HepG2 (cell line): ENCODE data around the gene SLC7A4. TPM values are rescaled to one million over a fixed set of nuclear protein-coding genes. Genes with fewer than 3 reads are reported as not detected.

Experiments used
- CEBPG ChIP-seq: IDR thresholded peaks from 2 replicates; pipeline ENCODE4 v1.6.1; 2016
- ELF3 ChIP-seq: IDR thresholded peaks from 2 replicates; pipeline ENCODE4 v1.6.1; 2016; ENCODE audit warnings: missing genetic modification reagents, missing compliant biosample characterization
- GFI1 ChIP-seq: sonication (generic); formaldehyde crosslinking; IDR thresholded peaks from 2 replicates; pipeline ENCODE4 v1.5.0; 2020; ENCODE audit warnings: missing genetic modification reagents, mild to moderate bottlenecking, borderline replicate concordance
- HIVEP1 ChIP-seq: sonication (generic); formaldehyde crosslinking; IDR thresholded peaks from 2 replicates; pipeline ENCODE4 v1.4.0; 2020; ENCODE audit warnings: mild to moderate bottlenecking, missing genetic modification reagents
- JUND ChIP-seq: sonication (generic); formaldehyde crosslinking; IDR thresholded peaks from 2 replicates; pipeline ENCODE4 v1.8.0; 2022; ENCODE audit warnings: mild to moderate bottlenecking, missing genetic modification reagents
- NR2F6 ChIP-seq, 2 experiments: IDR thresholded peaks; 2 replicates each; pipeline ENCODE4 v1.6.1; 2016; ENCODE audit warnings: antibody characterized with exemption in 1 of 2, mild to moderate bottlenecking in 1 of 2
- PCBP2 ChIP-seq: fragments of 200-400 bp; formaldehyde crosslinking; optimal IDR thresholded peaks from 2 replicates; pipeline ENCODE3; 2018; ENCODE audit warnings: low read length, low read depth; ENCODE audit not compliant: poor library complexity, severe bottlenecking
- POLR2AphosphoS5 ChIP-seq: IDR thresholded peaks from 2 replicates; pipeline ENCODE4 v1.6.1; 2012; ENCODE audit warnings: low read depth, low read length
- PRDM4 ChIP-seq: sonication (generic); formaldehyde crosslinking; IDR thresholded peaks from 2 replicates; pipeline ENCODE4 v1.9.0; 2021; ENCODE audit warnings: missing genetic modification reagents, borderline replicate concordance
- RBM22 ChIP-seq: fragments of 200-400 bp; formaldehyde crosslinking; optimal IDR thresholded peaks from 2 replicates; pipeline ENCODE3; 2017; ENCODE audit warnings: mild to moderate bottlenecking, low read length, moderate library complexity
- SP4 ChIP-seq: sonication (generic); formaldehyde crosslinking; IDR thresholded peaks from 2 replicates; pipeline ENCODE4 v1.8.1; 2023; ENCODE audit warnings: mild to moderate bottlenecking, missing genetic modification reagents
- SP5 ChIP-seq: IDR thresholded peaks from 2 replicates; pipeline ENCODE4 v1.6.1; 2016; ENCODE audit warnings: low read depth, borderline replicate concordance
- ZBTB1 ChIP-seq: sonication (generic); formaldehyde crosslinking; IDR thresholded peaks from 2 replicates; pipeline ENCODE4 v1.4.0; 2020; ENCODE audit warnings: missing genetic modification reagents, borderline replicate concordance
- ZEB1 ChIP-seq: IDR thresholded peaks from 2 replicates; pipeline ENCODE4 v1.6.1; 2012; ENCODE audit warnings: mild to moderate bottlenecking, low read depth, inconsistent platforms; ENCODE audit not compliant: insufficient replicate concordance
- ZNF232 ChIP-seq: sonication (generic); formaldehyde crosslinking; IDR thresholded peaks from 2 replicates; pipeline ENCODE4 v1.4.0; 2020; ENCODE audit warnings: missing genetic modification reagents, borderline replicate concordance
- ZNF274 ChIP-seq: sonication (generic); formaldehyde crosslinking; IDR thresholded peaks from 2 replicates; pipeline ENCODE4 v1.5.1; 2020; ENCODE audit warnings: mild to moderate bottlenecking, missing genetic modification reagents
- ZNF296 ChIP-seq: sonication (generic); formaldehyde crosslinking; conservative IDR thresholded peaks from 2 replicates; pipeline ENCODE4 v1.5.0; 2020; ENCODE audit warnings: mild to moderate bottlenecking, missing genetic modification reagents
- ZNF430 ChIP-seq: sonication (generic); formaldehyde crosslinking; IDR thresholded peaks from 2 replicates; pipeline ENCODE4 v1.9.0; 2021; ENCODE audit warnings: mild to moderate bottlenecking, missing genetic modification reagents
- ZNF510 ChIP-seq: sonication (generic); formaldehyde crosslinking; IDR thresholded peaks from 2 replicates; pipeline ENCODE4 v1.4.0; 2020; ENCODE audit warnings: low read depth, mild to moderate bottlenecking, missing genetic modification reagents
- ZNF746 ChIP-seq: sonication (generic); formaldehyde crosslinking; IDR thresholded peaks from 2 replicates; pipeline ENCODE4 v1.8.0; 2022; ENCODE audit warnings: mild to moderate bottlenecking, missing genetic modification reagents
- ZNF75D ChIP-seq: sonication (generic); formaldehyde crosslinking; IDR thresholded peaks from 2 replicates; pipeline ENCODE4 v1.8.1; 2023; ENCODE audit warnings: missing genetic modification reagents, mild to moderate bottlenecking, borderline replicate concordance
- ZNF879 ChIP-seq: sonication (generic); formaldehyde crosslinking; IDR thresholded peaks from 2 replicates; pipeline ENCODE4 v1.8.1; 2023; ENCODE audit warnings: missing genetic modification reagents
- ZSCAN31 ChIP-seq: sonication (generic); formaldehyde crosslinking; IDR thresholded peaks from 2 replicates; pipeline ENCODE4 v1.5.0; 2020; ENCODE audit warnings: low read depth, mild to moderate bottlenecking, missing genetic modification reagents
- polyA plus RNA-seq, 8 experiments: library from polyadenylated mRNA; depleted of rRNA in 3 of 8; stranded (reverse) in 7 of 8; unstranded in 1 of 8; fragments of >200 nt; fragmentation: Illumina TruSeq in 4 of 8; extraction: Trizol in 4 of 8; gene quantifications; 2 replicates each; pipeline versions ENCODE4 v1.2.1 to v1.2.3, GENCODE V29; 2011 to 2016; ENCODE audit warnings: low read depth in 4 of 8, missing spikeins in 1 of 8, mixed read lengths in 1 of 8; ENCODE audit not compliant: insufficient read depth in 1 of 8
- total RNA-seq, 5 experiments: library from RNA; depleted of rRNA; stranded (reverse); fragments of >200 nt; fragmentation: Illumina TruSeq; extraction: Trizol; gene quantifications; 2 replicates each; pipeline ENCODE4 v1.2.3, GENCODE V29; 2016; ENCODE audit warnings: low read depth in 1 of 5
- TF ChIP-seq, protein P1 (sequence below): sonication (generic); formaldehyde crosslinking; IDR thresholded peaks from 2 replicates; pipeline ENCODE4 v1.4.0; 2020; ENCODE audit warnings: missing genetic modification reagents, borderline replicate concordance

The SLC7A4 gene
- total and polyA plus RNA-seq, 2 of the 13 experiments (the other 11 are each of a cell fraction or from before 2014, with no cell fraction given): not detected

GRCh38 chr22:20981787-20982562 is 50.4 kb downstream of the SLC7A4 start, which contains the start of gene LZTR1 (continued):
- TF ChIP-seq PRDM4 (no peak), ZBTB1 (CRISPR knock-in tag) (0 out of 2 replicates have a peak, but pooled peaks have one; percentile 61), ZNF75D (CRISPR knock-in tag) (no peak), ZNF510 (CRISPR knock-in tag) (peak; percentile 96; the same call in 1 of the 2 replicates), ZNF879 (CRISPR knock-in tag) (peak; percentile 81; the same call in 1 of the 2 replicates), SP5 (CRISPR knock-in tag) (peak; percentile 47; the same call in 1 of the 2 replicates), SP4 (CRISPR knock-in tag) (peak; percentile 90), JUND (CRISPR knock-in tag) (peak; percentile 29; the same call in 1 of the 2 replicates), PCBP2 (no peak), ZNF274 (CRISPR knock-in tag) (peak; percentile 88), POLR2AphosphoS5 (peak; percentile 93), RBM22 (peak; percentile 93), ZEB1 (no peak), ZSCAN31 (CRISPR knock-in tag) (peak; percentile 94), ZNF746 (CRISPR knock-in tag) (peak; percentile 75; the same call in 1 of the 2 replicates), ELF3 (peak; percentile 42; the same call in 1 of the 2 replicates), CEBPG (CRISPR knock-in tag) (peak; percentile 11; the same call in 1 of the 2 replicates), ZNF232 (CRISPR knock-in tag) (peak; percentile 94; the same call in 1 of the 2 replicates), GFI1 (CRISPR knock-in tag) (peak; percentile 56; the same call in 1 of the 2 replicates), ZNF296 (no peak), ZNF430 (peak; percentile 92), NR2F6 (IDR thresholded peaks at IDR 0.05) (no peak), NR2F6 (CRISPR knock-in tag; IDR thresholded peaks at IDR 0.05) (peak; percentile 55; the same call in 1 of the 2 replicates), HIVEP1 (peak; percentile 96)
- TF ChIP-seq, protein P1, sequence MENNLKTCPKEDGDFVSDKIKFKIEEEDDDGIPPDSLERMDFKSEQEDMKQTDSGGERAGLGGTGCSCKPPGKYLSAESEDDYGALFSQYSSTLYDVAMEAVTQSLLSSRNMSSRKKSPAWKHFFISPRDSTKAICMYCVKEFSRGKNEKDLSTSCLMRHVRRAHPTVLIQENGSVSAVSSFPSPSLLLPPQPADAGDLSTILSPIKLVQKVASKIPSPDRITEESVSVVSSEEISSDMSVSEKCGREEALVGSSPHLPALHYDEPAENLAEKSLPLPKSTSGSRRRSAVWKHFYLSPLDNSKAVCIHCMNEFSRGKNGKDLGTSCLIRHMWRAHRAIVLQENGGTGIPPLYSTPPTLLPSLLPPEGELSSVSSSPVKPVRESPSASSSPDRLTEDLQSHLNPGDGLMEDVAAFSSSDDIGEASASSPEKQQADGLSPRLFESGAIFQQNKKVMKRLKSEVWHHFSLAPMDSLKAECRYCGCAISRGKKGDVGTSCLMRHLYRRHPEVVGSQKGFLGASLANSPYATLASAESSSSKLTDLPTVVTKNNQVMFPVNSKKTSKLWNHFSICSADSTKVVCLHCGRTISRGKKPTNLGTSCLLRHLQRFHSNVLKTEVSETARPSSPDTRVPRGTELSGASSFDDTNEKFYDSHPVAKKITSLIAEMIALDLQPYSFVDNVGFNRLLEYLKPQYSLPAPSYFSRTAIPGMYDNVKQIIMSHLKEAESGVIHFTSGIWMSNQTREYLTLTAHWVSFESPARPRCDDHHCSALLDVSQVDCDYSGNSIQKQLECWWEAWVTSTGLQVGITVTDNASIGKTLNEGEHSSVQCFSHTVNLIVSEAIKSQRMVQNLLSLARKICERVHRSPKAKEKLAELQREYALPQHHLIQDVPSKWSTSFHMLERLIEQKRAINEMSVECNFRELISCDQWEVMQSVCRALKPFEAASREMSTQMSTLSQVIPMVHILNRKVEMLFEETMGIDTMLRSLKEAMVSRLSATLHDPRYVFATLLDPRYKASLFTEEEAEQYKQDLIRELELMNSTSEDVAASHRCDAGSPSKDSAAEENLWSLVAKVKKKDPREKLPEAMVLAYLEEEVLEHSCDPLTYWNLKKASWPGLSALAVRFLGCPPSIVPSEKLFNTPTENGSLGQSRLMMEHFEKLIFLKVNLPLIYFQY: peak; percentile 81; the same call in 1 of the 2 replicates
